HL-60 (cell line): Measurements from ENCODE around the gene CASP6.

Source experiments
- DNase-seq, 2 experiments: peaks; one replicate each; pipeline ENCODE4 v3.0.0-alpha.2; 2010 to 2020; ENCODE audit warnings: low read depth in 1 of 2, low spot score in 1 of 2
- H3K27ac ChIP-seq: fragments of 250-450 bp; sonication (Bioruptor Pico); replicated peaks from 2 replicates; pipeline ENCODE4 v1.5.1; 2020; ENCODE audit warnings: mild to moderate bottlenecking, moderate library complexity
- H3K27me3 ChIP-seq: fragments of 250-450 bp; sonication (Bioruptor Pico); 2 replicates; pipeline ENCODE4 v1.5.1; 2021; ENCODE audit warnings: mild to moderate bottlenecking, moderate library complexity; ENCODE audit not compliant: insufficient read depth, poor library complexity, severe bottlenecking
- H3K4me3 ChIP-seq: replicated peaks from 2 replicates; pipeline ENCODE4 v1.5.1; 2011; ENCODE audit warnings: mild to moderate bottlenecking, control low read depth, low read length; ENCODE audit not compliant: insufficient read depth
- CTCF ChIP-seq: IDR thresholded peaks from one replicate; pipeline ENCODE4 v1.5.1; 2011; ENCODE audit warnings: low read length, control low read depth, inconsistent platforms; ENCODE audit not compliant: insufficient read depth
- GABPA ChIP-seq: IDR thresholded peaks from 2 replicates; pipeline ENCODE4 v1.6.1; 2012; ENCODE audit warnings: low read depth
- POLR2AphosphoS5 ChIP-seq: IDR thresholded peaks from 2 replicates; pipeline ENCODE4 v1.6.1; 2012; ENCODE audit warnings: low read depth
- SPI1 ChIP-seq: IDR thresholded peaks from 2 replicates; pipeline ENCODE4 v1.6.1; 2012; ENCODE audit warnings: low read depth, mild to moderate bottlenecking, borderline replicate concordance
- TF ChIP-seq, protein P1 (sequence below): IDR thresholded peaks from 2 replicates; pipeline ENCODE4 v1.6.1; 2012; ENCODE audit warnings: low read depth; ENCODE audit not compliant: insufficient replicate concordance

Gene CASP6

DNA sequence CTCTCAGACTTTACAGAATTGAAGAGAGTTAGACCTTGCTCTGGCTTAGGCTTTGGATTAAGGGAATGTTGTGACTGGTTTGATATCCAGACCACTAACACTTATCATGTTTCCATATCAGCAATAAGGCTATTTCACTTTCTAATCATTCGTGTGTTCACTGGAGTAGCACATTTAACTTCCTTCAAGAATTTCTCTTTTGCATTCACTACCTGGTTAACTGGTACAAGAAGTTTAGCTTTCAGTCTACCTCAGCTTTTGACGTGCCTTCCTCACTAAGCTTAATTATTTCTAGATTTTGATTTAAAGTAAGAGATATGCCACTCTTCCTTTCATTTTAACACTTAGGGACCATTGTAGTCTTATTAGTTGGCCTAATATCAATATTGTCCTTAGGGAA, 62.6 kb downstream of the CASP6 start:
- TF ChIP-seq, protein P1, sequence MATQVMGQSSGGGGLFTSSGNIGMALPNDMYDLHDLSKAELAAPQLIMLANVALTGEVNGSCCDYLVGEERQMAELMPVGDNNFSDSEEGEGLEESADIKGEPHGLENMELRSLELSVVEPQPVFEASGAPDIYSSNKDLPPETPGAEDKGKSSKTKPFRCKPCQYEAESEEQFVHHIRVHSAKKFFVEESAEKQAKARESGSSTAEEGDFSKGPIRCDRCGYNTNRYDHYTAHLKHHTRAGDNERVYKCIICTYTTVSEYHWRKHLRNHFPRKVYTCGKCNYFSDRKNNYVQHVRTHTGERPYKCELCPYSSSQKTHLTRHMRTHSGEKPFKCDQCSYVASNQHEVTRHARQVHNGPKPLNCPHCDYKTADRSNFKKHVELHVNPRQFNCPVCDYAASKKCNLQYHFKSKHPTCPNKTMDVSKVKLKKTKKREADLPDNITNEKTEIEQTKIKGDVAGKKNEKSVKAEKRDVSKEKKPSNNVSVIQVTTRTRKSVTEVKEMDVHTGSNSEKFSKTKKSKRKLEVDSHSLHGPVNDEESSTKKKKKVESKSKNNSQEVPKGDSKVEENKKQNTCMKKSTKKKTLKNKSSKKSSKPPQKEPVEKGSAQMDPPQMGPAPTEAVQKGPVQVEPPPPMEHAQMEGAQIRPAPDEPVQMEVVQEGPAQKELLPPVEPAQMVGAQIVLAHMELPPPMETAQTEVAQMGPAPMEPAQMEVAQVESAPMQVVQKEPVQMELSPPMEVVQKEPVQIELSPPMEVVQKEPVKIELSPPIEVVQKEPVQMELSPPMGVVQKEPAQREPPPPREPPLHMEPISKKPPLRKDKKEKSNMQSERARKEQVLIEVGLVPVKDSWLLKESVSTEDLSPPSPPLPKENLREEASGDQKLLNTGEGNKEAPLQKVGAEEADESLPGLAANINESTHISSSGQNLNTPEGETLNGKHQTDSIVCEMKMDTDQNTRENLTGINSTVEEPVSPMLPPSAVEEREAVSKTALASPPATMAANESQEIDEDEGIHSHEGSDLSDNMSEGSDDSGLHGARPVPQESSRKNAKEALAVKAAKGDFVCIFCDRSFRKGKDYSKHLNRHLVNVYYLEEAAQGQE, result no peak
- no peak for TF ChIP-seq POLR2AphosphoS5
- no peak for TF ChIP-seq CTCF
- no peak for TF ChIP-seq GABPA
- TF ChIP-seq SPI1, result no peak
- no peak overlapping the region for H3K4me3 ChIP-seq
- no peak overlapping the region for H3K27ac ChIP-seq

More for the DNA sequence above, 62.6 kb downstream of the CASP6 start:
- DNase-seq, result no peak
- no peaks in the 10 kb centered on the region for H3K27me3 ChIP-seq
